Naive B cell (primary cell): Measurements from ENCODE around the gene APC. TPM values are rescaled to one million over a fixed set of nuclear protein-coding genes. Genes with fewer than 3 reads are reported as not detected.

Source experiments
- ATAC-seq, 2 donors: fragments of 150-1000 bp; cut with Tn5 transposase; 2 replicates each; pipeline ENCODE4 v1.10.0; 2021; ENCODE audit warnings: low read depth in 2 of 2, mild to moderate bottlenecking in 2 of 2, moderate library complexity in 2 of 2
- DNase-seq: peaks from one replicate; pipeline ENCODE4 v3.0.0; 2022
- H3K27ac Mint-ChIP-seq, 6 donors: one replicate each; pipeline ENCODE4 v1.8.0; 2020 to 2022; ENCODE audit warnings: mild to moderate bottlenecking in 6 of 6, mixed read lengths in 6 of 6, moderate library complexity in 5 of 6, inconsistent platforms in 2 of 6
- H3K27me3 Mint-ChIP-seq, 3 donors: one replicate each; pipeline ENCODE4 v1.8.0; 2021 to 2022; ENCODE audit warnings: mixed read lengths in 3 of 3, mild to moderate bottlenecking in 1 of 3
- H3K36me3 Mint-ChIP-seq, 2 donors: one replicate each; pipeline ENCODE4 v1.8.0; 2020 to 2022; ENCODE audit warnings: mixed read lengths in 2 of 2, inconsistent platforms in 1 of 2, mild to moderate bottlenecking in 1 of 2
- H3K4me1 Mint-ChIP-seq, 3 donors: one replicate each; pipeline ENCODE4 v1.8.0; 2020 to 2022; ENCODE audit warnings: mixed read lengths in 3 of 3, inconsistent platforms in 1 of 3, mild to moderate bottlenecking in 1 of 3, moderate library complexity in 1 of 3
- H3K4me3 Mint-ChIP-seq, 8 donors: one replicate each; pipeline ENCODE4 v1.8.0; 2020 to 2022; ENCODE audit warnings: mild to moderate bottlenecking in 8 of 8, mixed read lengths in 8 of 8, moderate library complexity in 8 of 8, inconsistent platforms in 2 of 8
- H3K9me3 Mint-ChIP-seq, 7 donors: one replicate each; pipeline ENCODE4 v1.8.0; 2020 to 2022; ENCODE audit warnings: mixed read lengths in 7 of 7, mild to moderate bottlenecking in 5 of 7, inconsistent platforms in 2 of 7, moderate library complexity in 1 of 7
- polyA plus RNA-seq, 6 donors: library from polyadenylated mRNA; unstranded; fragments of 300-500 nt; fragmentation: Illumina TruSeq; gene quantifications; one replicate each; pipeline ENCODE4 v1.2.3, GENCODE V29; 2021; ENCODE audit warnings: low read depth in 6 of 6

Gene APC
- polyA plus RNA-seq = 10 to 100 TPM; 18.3 to 47.4 (median 23.9) TPM

DNA sequence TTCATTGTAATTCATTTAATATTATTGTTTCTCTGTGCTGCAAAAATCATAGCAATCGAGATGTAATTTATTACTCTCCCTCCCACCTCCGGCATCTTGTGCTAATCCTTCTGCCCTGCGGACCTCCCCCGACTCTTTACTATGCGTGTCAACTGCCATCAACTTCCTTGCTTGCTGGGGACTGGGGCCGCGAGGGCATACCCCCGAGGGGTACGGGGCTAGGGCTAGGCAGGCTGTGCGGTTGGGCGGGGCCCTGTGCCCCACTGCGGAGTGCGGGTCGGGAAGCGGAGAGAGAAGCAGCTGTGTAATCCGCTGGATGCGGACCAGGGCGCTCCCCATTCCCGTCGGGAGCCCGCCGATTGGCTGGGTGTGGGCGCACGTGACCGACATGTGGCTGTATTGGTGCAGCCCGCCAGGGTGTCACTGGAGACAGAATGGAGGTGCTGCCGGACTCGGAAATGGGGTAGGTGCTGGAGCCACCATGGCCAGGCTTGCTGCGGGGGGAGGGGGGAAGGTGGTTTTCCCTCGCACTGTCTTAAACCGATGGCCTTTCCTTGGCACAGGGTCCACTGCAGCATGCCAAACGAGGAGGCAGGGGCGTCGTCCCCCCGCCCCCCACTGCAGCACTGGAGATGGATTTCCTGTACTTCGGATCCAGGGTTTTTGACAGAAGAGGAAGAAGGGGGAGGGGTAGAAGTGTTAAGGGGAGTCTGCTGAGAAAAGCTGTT, at the start of gene APC:
Gene APC (plus strand): TSS at position 423 of the 728 bp plus-strand sequence. CDS start 17,006 bp downstream, outside the sequence.
- H3K36me3 Mint-ChIP-seq = no peaks in the 10 kb centered on the region
- H3K4me3 Mint-ChIP-seq = peak within 1 kb of the TSS; percentile 89 to 99 (median 98)
- H3K9me3 Mint-ChIP-seq = no peaks in the 10 kb centered on the region
- peaks cover 29 to 45% (median 37%) of the 10 kb centered on the region in 3 donors for H3K4me1 Mint-ChIP-seq
- DNase-seq (peak; percentile 76), ATAC-seq (peak; percentile 96 to 97)
- peak within 1 kb of the TSS; percentile 35 to 96 (median 89) for H3K27ac Mint-ChIP-seq
- no peaks in the 10 kb centered on the region for H3K27me3 Mint-ChIP-seq

DNA sequence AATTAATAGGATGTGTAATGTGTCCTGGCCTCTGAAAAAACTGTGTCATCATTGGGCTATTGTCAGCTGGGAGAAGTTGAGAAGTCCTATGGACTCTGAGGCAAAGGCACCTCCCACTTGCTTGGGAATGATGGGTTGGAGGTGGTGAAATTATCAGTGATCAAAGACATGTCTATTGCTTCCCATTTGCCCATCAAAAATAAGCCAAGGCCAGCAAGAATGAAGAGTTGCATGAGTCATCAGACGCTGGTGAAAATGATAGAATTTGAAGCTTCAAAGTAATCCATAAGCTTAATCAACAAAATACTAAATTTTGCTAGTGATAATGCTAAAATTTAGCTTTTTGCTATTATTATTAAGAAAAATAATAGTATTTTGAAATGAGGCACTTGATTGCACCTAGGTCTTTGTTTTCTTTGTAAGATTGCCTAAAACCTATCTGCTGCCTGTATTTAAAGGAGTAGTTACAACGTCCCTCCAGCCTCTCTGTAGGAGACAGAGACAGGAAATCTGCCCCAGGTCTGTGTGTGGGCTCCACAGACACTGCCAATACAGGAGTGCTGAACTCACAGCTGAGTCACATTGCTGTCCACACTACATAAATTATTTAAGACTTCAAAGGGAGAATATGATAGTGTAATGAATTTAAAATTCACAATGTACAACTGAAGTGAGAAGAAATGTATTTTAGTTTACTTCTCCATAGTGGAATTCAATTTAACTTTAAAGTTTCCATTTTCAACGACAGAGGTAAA, 48.4 kb upstream of the APC start:
- ATAC-seq (no peak), DNase-seq (no peak)
- Mint-ChIP-seq H3K27me3 (peaks cover 4 to 20% (median 12%) of the 10 kb centered on the region in 3 donors), H3K36me3 (no peaks in the 10 kb centered on the region), H3K4me1 (peaks cover 7 to 12% (median 10%) of the 10 kb centered on the region in 3 donors), H3K27ac (no peak overlapping the region), H3K9me3 (peaks cover 0 to 5% (median 0%) of the 10 kb centered on the region in 7 donors), H3K4me3 (no peak overlapping the region)

DNA sequence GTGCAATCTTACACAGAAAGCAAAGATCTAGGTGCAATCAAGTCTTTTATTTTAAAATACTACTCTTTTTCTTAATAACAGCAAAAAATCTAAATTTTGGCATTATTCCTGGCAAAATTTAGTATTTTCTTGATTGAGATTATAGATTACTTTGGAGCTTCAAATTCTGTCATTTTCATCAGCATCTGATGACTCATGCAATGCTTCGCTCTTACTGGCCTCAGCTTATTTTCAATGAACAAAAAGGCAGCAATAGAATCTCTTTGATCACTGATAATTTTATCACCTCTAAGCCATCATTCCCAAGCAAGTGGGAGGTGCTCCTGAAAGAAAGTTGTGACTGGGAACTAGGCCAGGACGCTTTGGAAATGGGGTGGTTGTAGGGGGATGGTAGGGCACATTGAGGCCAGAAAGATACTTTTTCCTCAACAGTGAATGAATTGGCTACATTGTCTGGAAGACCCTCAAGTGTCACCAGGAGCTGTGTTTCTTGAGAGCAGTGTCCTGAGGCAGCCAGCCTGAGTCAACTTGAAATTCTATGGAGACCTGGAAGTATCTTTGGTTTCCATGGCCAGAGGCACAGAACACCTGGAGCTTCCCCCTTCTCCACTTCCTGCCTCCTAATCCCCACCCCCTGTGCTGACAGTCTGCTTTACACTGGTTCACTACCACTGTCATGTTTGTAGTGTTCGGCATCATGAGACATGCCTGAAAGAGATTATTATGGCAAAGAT, 46.9 kb upstream of the APC start:
- DNase-seq (no peak), ATAC-seq (no peak)
- H3K27me3 Mint-ChIP-seq = peaks cover 4 to 32% (median 25%) of the 10 kb centered on the region in 3 donors
- no peaks in the 10 kb centered on the region for H3K36me3 Mint-ChIP-seq
- H3K4me3 Mint-ChIP-seq = no peak overlapping the region
- H3K27ac Mint-ChIP-seq = no peak overlapping the region
- peaks cover 0 to 4% (median 3%) of the 10 kb centered on the region in 3 donors for H3K4me1 Mint-ChIP-seq
- peaks cover 0 to 5% (median 0%) of the 10 kb centered on the region in 7 donors for H3K9me3 Mint-ChIP-seq

DNA sequence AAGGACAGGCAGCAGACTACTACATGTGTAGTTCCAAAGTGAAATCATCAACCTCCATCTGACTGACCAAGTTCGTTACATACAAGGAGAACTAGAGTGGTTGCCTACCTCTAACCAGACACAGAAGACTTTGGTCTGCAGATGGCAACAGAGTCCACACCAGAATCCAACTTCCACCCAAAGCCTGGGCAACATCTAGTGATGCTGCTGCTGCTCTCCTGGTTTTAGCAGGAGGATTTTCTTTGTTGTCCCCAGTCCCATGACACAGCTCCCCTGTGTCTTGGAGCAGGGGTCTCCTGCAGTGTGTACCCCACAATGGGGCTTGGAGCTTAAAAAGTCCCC, 46.4 kb upstream of the APC start:
- DNase-seq (no peak), ATAC-seq (no peak)

DNA sequence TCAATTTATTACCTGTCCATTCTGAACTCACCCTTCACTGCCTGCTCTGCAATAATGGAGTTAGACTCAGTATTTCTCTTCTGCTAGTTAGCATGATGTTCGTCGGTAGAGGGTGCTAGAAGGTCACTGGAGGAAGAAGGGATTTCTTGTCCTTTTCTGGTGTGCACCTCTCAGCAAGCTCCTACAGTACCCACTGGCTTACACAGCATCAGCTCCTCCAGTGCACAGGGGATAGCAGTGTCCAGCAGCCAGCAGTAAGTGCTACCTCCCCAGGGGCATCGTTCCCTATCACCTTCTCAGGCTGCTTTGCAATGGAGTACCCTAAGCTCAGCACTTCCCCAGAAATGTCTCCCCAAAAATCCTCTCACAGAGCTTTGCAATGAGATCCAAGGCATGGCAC, 45.9 kb upstream of the APC start:
- Mint-ChIP-seq H3K27me3 (peaks cover 4 to 32% (median 25%) of the 10 kb centered on the region in 3 donors), H3K27ac (peak overlapping the region in 1 of 6 donors; percentile 70), H3K4me3 (no peak overlapping the region), H3K9me3 (peaks cover 0 to 5% (median 0%) of the 10 kb centered on the region in 7 donors), H3K4me1 (peaks cover 0 to 2% (median 1%) of the 10 kb centered on the region in 3 donors), H3K36me3 (no peaks in the 10 kb centered on the region)
- DNase-seq (no peak), ATAC-seq (no peak)

More for the DNA sequence above, 46.4 kb upstream of the APC start:
- Mint-ChIP-seq H3K27me3 (peaks cover 4 to 32% (median 25%) of the 10 kb centered on the region in 3 donors), H3K4me1 (peaks cover 0 to 4% (median 3%) of the 10 kb centered on the region in 3 donors), H3K27ac (peak overlapping the region in 1 of 6 donors; percentile 70), H3K36me3 (no peaks in the 10 kb centered on the region), H3K9me3 (peaks cover 0 to 5% (median 0%) of the 10 kb centered on the region in 7 donors), H3K4me3 (no peak overlapping the region)

DNA sequence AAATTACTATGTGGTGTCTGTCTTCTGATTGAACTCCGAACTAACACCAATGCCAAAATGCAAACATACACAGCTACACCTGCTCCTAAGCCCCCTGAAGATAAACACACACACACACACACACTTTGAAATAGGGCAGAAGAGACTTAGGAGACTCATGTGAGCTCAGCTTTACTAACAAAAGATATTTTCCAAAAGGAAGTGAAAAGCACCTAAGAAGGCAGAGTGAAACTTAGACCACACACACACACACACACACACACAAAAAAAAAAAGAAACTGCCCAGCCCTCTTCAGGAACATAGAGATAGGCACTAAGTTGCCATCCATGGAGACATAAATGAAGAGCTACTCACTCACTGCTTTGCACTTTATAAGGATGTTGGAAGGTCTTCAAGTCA, 45.2 kb upstream of the APC start:
- Mint-ChIP-seq H3K4me1 (no peaks in the 10 kb centered on the region), H3K27me3 (peaks cover 4 to 32% (median 30%) of the 10 kb centered on the region in 3 donors), H3K36me3 (no peaks in the 10 kb centered on the region), H3K9me3 (peaks cover 0 to 5% (median 0%) of the 10 kb centered on the region in 7 donors), H3K27ac (peak overlapping the region in 1 of 6 donors; percentile 57), H3K4me3 (no peak overlapping the region)
- no peak for ATAC-seq
- no peak for DNase-seq

DNA sequence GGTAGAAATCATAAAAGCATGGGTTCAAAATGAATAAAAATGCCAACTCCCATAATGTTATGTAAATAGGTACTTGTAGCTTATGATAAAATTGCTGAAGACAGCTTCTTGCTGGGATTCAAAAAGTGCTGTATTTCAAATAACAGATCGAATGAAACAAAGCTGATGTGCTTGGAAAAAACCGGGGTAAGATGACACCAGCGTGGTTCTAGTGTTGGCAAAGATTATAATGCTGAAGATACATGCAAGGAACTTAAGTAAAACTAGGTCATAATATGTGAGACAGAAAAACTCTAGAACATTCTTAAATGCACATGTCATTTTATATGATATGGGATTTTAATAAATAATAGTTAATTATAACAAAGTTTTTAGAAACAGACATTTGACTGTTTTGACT, 44.4 kb upstream of the APC start:
- no peak overlapping the region for H3K27ac Mint-ChIP-seq
- H3K9me3 Mint-ChIP-seq = peaks cover 0 to 5% (median 0%) of the 10 kb centered on the region in 7 donors
- no peak overlapping the region for H3K4me3 Mint-ChIP-seq
- peaks cover 4 to 32% (median 30%) of the 10 kb centered on the region in 3 donors for H3K27me3 Mint-ChIP-seq
- H3K36me3 Mint-ChIP-seq = no peaks in the 10 kb centered on the region
- H3K4me1 Mint-ChIP-seq = no peaks in the 10 kb centered on the region
- ATAC-seq = no peak
- DNase-seq = no peak

DNA sequence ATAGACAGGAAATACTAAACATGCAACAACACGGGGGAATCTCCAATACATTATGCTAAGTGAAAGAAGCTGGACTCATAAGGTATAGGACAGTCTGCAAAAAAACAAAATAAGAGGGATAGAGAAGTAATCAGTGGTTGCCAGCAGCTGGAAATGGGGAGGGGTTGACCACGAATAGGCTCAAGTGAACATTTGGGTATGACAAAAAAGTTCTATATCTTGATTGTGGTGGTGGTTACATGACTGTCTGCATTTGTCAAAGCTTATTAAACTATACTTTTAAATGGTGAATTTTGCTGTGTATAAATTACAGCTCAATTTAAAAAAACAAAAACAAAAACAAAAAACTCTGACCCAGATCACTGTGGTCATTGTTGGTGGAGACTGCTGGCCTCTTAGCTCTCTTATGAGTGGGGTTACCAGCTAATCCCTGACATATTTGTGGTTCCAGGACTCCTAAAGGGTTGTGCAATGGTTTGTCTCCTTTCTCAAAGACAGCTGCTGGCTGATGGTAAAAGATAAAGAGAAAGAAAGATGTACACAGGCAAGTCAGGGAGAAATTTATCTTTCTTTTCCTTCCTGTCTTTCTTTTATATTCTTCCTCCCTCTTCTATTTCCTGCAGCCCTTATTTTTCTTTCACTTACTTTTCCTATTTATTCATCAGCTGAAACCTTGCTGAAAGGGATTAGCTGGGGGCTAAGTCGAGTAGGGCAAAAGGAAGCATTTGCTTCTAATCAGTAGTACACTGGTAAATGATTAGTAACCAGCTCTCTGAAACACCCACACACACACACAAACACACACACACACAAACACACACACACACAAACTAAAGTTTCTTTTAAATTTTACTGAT, 42.6 kb upstream of the APC start:
- Mint-ChIP-seq H3K36me3 (no peaks in the 10 kb centered on the region), H3K27me3 (peaks cover 4 to 32% (median 30%) of the 10 kb centered on the region in 3 donors), H3K4me1 (no peaks in the 10 kb centered on the region), H3K27ac (no peak overlapping the region), H3K4me3 (no peak overlapping the region), H3K9me3 (peaks cover 0 to 5% (median 0%) of the 10 kb centered on the region in 7 donors)
- ATAC-seq (no peak), DNase-seq (no peak)

DNA sequence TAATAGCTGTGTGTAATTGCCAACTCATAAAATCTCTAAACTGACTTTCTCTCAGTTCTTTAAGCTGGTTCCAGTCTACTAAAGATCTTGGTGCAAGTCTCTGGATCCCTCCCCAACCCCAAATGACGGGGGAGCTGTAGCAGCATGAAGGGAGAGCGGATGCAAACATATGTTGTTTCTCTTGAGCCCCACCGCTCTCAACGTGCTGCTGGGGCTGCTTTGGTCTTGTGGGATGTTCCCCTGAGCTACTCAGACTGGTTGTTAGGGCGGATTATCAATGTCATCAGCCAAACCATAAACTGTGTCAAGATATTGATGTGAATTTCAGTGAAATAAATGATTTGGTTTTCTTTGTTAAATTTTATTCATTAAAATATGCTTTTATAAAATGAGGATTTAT, 40.9 kb upstream of the APC start:
- no peak overlapping the region for H3K27ac Mint-ChIP-seq
- peaks cover 0 to 4% (median 0%) of the 10 kb centered on the region in 7 donors for H3K9me3 Mint-ChIP-seq
- no peak for DNase-seq
- H3K36me3 Mint-ChIP-seq = no peaks in the 10 kb centered on the region
- ATAC-seq = no peak
- H3K4me3 Mint-ChIP-seq = no peak overlapping the region
- peaks cover 4 to 22% (median 22%) of the 10 kb centered on the region in 3 donors for H3K27me3 Mint-ChIP-seq
- H3K4me1 Mint-ChIP-seq = no peaks in the 10 kb centered on the region

DNA sequence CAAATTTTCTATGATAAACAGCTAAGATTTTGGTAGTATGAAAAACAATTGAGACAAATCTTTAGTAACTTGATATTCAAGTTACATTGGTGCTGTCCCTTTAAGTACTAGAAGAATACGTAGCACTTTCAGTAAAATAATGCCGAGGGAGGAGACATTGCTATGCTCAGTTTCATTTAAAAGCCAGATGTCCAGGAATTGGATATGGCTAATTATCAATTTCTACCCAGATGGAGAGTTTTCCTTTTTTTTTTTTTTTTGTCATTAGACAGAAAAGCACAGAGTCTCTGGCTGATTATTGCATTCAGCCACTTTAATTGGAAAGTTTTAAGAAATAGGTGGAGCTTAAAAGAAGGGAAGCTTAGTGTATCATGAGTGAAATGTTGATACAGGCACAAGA, 40.4 kb upstream of the APC start:
- Mint-ChIP-seq H3K36me3 (no peaks in the 10 kb centered on the region), H3K4me3 (no peak overlapping the region), H3K27ac (no peak overlapping the region), H3K4me1 (no peaks in the 10 kb centered on the region), H3K9me3 (no peaks in the 10 kb centered on the region), H3K27me3 (peaks cover 4 to 18% (median 16%) of the 10 kb centered on the region in 3 donors)
- DNase-seq (no peak), ATAC-seq (no peak)

DNA sequence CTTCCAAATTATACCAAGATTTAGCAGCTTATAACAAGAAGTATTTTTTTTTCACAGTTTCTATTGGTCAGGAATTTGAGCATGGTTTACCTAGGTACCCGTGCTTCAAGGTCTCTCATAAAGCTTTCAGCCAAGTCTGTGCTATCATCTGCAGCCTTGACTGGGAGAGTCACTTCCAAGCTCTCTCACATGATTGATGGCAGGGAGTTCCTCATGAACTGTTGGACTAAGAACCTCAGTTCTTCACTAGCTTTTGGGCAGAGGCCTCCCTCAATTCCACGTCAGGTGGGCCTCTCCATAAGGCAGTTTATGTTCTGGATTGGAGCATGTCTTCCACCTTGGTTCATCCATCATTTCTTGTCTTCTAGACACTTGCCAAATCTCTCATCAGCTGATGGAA, 39.9 kb upstream of the APC start:
- Mint-ChIP-seq H3K27me3 (peaks cover 4 to 18% (median 12%) of the 10 kb centered on the region in 3 donors), H3K9me3 (no peaks in the 10 kb centered on the region), H3K36me3 (no peaks in the 10 kb centered on the region), H3K4me3 (no peak overlapping the region), H3K27ac (no peak overlapping the region), H3K4me1 (no peaks in the 10 kb centered on the region)
- DNase-seq (no peak), ATAC-seq (no peak)

DNA sequence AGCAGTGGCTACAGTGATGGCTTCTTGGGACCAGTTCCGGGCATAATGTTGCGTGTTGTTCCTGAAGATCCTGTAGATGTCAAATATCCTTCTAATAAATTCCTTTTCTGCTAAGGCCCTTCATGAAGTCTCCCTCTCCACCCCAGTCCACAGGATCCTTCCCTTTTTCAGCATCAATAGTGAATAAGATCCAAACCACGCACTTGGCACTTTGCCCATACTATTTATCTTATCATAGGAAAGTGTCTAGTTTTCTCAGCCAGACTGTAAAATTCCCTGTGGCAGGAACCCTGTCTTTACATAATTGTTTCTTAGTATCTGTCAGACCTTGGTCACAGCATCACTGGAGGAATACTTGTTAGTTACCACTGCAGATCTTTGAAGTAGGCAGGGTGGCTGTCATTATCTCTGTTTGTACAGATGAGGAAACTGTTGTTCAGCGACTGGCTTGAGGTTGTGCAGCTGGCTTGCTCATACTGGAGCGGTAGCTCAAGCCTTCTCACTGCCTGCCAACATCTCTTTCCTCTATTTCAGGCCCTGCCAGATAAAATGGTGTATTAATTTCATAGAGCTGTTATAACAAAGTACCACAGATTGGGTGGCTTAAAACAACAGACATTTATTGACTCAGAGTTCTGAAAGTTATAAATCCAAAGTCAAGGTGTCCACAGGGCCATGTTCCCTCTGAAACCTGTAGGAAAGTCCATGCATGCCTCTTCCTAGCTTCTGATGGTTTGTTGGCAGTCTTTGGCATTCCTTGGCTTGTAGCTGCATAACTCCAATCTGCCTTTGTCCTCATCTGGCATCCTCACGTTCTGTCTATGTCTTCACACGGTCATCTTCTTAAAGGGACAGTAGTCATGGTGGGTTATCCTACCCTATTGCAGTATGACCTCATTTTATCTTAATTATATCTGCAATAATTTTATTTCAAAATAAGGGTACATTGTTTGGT, 33.5 kb upstream of the APC start:
- peak overlapping the region in 1 of 8 donors; percentile 7 for H3K4me3 Mint-ChIP-seq
- H3K9me3 Mint-ChIP-seq = no peaks in the 10 kb centered on the region
- peaks cover 0 to 8% (median 0%) of the 10 kb centered on the region in 3 donors for H3K27me3 Mint-ChIP-seq
- no peaks in the 10 kb centered on the region for H3K36me3 Mint-ChIP-seq
- H3K4me1 Mint-ChIP-seq = peaks cover 25 to 28% (median 26%) of the 10 kb centered on the region in 3 donors
- ATAC-seq (no peak), DNase-seq (no peak)
- peak overlapping the region in 1 of 6 donors; percentile 26 for H3K27ac Mint-ChIP-seq
